Measurements from ENCODE around the gene RIMS1. TPM values are rescaled to one million over a fixed set of nuclear protein-coding genes. Genes with fewer than 3 reads are reported as not detected.

RIMS1 gene
- total and polyA plus RNA-seq, 9 donors = 0.40 to 5.7 (median 0.71) TPM

- H3K36me3 ChIP-seq (ENCODE audit: control insufficient read depth, insufficient read depth, low read length) = no peaks in the 10 kb centered on the region
- H3K27ac ChIP-seq (ENCODE audit: low read length) = no peak overlapping the region
- WGBS (ENCODE audit: insufficient coverage) = 90% methylated on average over 2 of the region's 2 CpGs
- no peak overlapping the region for H3K4me3 ChIP-seq (ENCODE audit: low read length)
- H3K4me1 ChIP-seq (ENCODE audit: control insufficient read depth, insufficient read depth, low read length) = no peaks in the 10 kb centered on the region
- DNase-seq = no peak
- no peaks in the 10 kb centered on the region for H3K27me3 ChIP-seq (ENCODE audit: control insufficient read depth, insufficient read depth, low read length)
- H3K9me3 ChIP-seq (replicated peaks; ENCODE audit: control insufficient read depth, low read depth, low read length) = no peaks in the 10 kb centered on the region
Observed at GRCh38 chr6:72217626-72218025, 331.3 kb downstream of the RIMS1 start.

- no CpG with 5 or more reads among the region's 2 CpGs for WGBS (ENCODE audit: insufficient coverage)
Observed at GRCh38 chr6:72218125-72218524, 331.8 kb downstream of the RIMS1 start.

GRCh38 chr6:72219536-72219935, 333.2 kb downstream of the RIMS1 start:
- Histone ChIP-seq H3K4me3 (ENCODE audit: low read length) (no peak overlapping the region), H3K36me3 (ENCODE audit: control insufficient read depth, insufficient read depth, low read length) (no peaks in the 10 kb centered on the region), H3K27ac (ENCODE audit: low read length) (no peak overlapping the region), H3K27me3 (ENCODE audit: control insufficient read depth, insufficient read depth, low read length) (no peaks in the 10 kb centered on the region), H3K9me3 (replicated peaks; ENCODE audit: control insufficient read depth, low read depth, low read length) (no peaks in the 10 kb centered on the region), H3K4me1 (ENCODE audit: control insufficient read depth, insufficient read depth, low read length) (no peaks in the 10 kb centered on the region)
- no peak for DNase-seq

More at GRCh38 chr6:72218125-72218524, 331.8 kb downstream of the RIMS1 start:
- no peaks in the 10 kb centered on the region for H3K36me3 ChIP-seq (ENCODE audit: control insufficient read depth, insufficient read depth, low read length)
- H3K27ac ChIP-seq (ENCODE audit: low read length) = no peak overlapping the region
- no peaks in the 10 kb centered on the region for H3K9me3 ChIP-seq (replicated peaks; ENCODE audit: control insufficient read depth, low read depth, low read length)
- DNase-seq = peak; percentile 4
- H3K4me1 ChIP-seq (ENCODE audit: control insufficient read depth, insufficient read depth, low read length) = no peaks in the 10 kb centered on the region
- no peak overlapping the region for H3K4me3 ChIP-seq (ENCODE audit: low read length)
- H3K27me3 ChIP-seq (ENCODE audit: control insufficient read depth, insufficient read depth, low read length) = no peaks in the 10 kb centered on the region

GRCh38 chr6:72238021-72238420, 351.7 kb downstream of the RIMS1 start:
- Histone ChIP-seq H3K36me3 (ENCODE audit: control insufficient read depth, insufficient read depth, low read length) (no peaks in the 10 kb centered on the region), H3K27me3 (ENCODE audit: control insufficient read depth, insufficient read depth, low read length) (no peaks in the 10 kb centered on the region), H3K4me1 (ENCODE audit: control insufficient read depth, insufficient read depth, low read length) (no peaks in the 10 kb centered on the region), H3K4me3 (ENCODE audit: low read length) (no peak overlapping the region), H3K27ac (ENCODE audit: low read length) (no peak overlapping the region), H3K9me3 (replicated peaks; ENCODE audit: control insufficient read depth, low read depth, low read length) (no peaks in the 10 kb centered on the region)
- no peak for DNase-seq
- no CpG with 5 or more reads among the region's 1 CpG for WGBS (ENCODE audit: insufficient coverage)

GRCh38 chr6:72238900-72239299, 352.6 kb downstream of the RIMS1 start:
- H3K4me3 ChIP-seq (ENCODE audit: low read length) = no peak overlapping the region
- WGBS (ENCODE audit: insufficient coverage) = no CpG with 5 or more reads among the region's 1 CpG
- H3K9me3 ChIP-seq (replicated peaks; ENCODE audit: control insufficient read depth, low read depth, low read length) = no peaks in the 10 kb centered on the region
- DNase-seq = no peak
- H3K4me1 ChIP-seq (ENCODE audit: control insufficient read depth, insufficient read depth, low read length) = no peaks in the 10 kb centered on the region
- no peak overlapping the region for H3K27ac ChIP-seq (ENCODE audit: low read length)
- H3K36me3 ChIP-seq (ENCODE audit: control insufficient read depth, insufficient read depth, low read length) = no peaks in the 10 kb centered on the region
- no peaks in the 10 kb centered on the region for H3K27me3 ChIP-seq (ENCODE audit: control insufficient read depth, insufficient read depth, low read length)

GRCh38 chr6:72245565-72245964, 359.2 kb downstream of the RIMS1 start:
- Histone ChIP-seq H3K27ac (ENCODE audit: low read length) (no peak overlapping the region), H3K9me3 (replicated peaks; ENCODE audit: control insufficient read depth, low read depth, low read length) (no peaks in the 10 kb centered on the region), H3K4me1 (ENCODE audit: control insufficient read depth, insufficient read depth, low read length) (no peaks in the 10 kb centered on the region), H3K27me3 (ENCODE audit: control insufficient read depth, insufficient read depth, low read length) (no peaks in the 10 kb centered on the region), H3K36me3 (ENCODE audit: control insufficient read depth, insufficient read depth, low read length) (no peaks in the 10 kb centered on the region), H3K4me3 (ENCODE audit: low read length) (no peak overlapping the region)
- no peak for DNase-seq
- no CpG with 5 or more reads among the region's 2 CpGs for WGBS (ENCODE audit: insufficient coverage)

- no peak for DNase-seq
- WGBS (ENCODE audit: insufficient coverage) = no CpG with 5 or more reads among the region's 4 CpGs
Observed at GRCh38 chr6:72246926-72247325, 360.6 kb downstream of the RIMS1 start.

GRCh38 chr6:72248621-72249020, 362.3 kb downstream of the RIMS1 start:
- H3K27me3 ChIP-seq (ENCODE audit: control insufficient read depth, insufficient read depth, low read length) = no peaks in the 10 kb centered on the region
- H3K36me3 ChIP-seq (ENCODE audit: control insufficient read depth, insufficient read depth, low read length) = no peaks in the 10 kb centered on the region
- no CpG with 5 or more reads among the region's 1 CpG for WGBS (ENCODE audit: insufficient coverage)
- H3K4me1 ChIP-seq (ENCODE audit: control insufficient read depth, insufficient read depth, low read length) = no peaks in the 10 kb centered on the region
- DNase-seq = no peak
- H3K27ac ChIP-seq (ENCODE audit: low read length) = no peak overlapping the region
- no peaks in the 10 kb centered on the region for H3K9me3 ChIP-seq (replicated peaks; ENCODE audit: control insufficient read depth, low read depth, low read length)
- no peak overlapping the region for H3K4me3 ChIP-seq (ENCODE audit: low read length)

More at GRCh38 chr6:72246926-72247325, 360.6 kb downstream of the RIMS1 start:
- Histone ChIP-seq H3K4me3 (ENCODE audit: low read length) (no peak overlapping the region), H3K27ac (ENCODE audit: low read length) (no peak overlapping the region), H3K4me1 (ENCODE audit: control insufficient read depth, insufficient read depth, low read length) (no peaks in the 10 kb centered on the region), H3K27me3 (ENCODE audit: control insufficient read depth, insufficient read depth, low read length) (no peaks in the 10 kb centered on the region), H3K9me3 (replicated peaks; ENCODE audit: control insufficient read depth, low read depth, low read length) (no peaks in the 10 kb centered on the region), H3K36me3 (ENCODE audit: control insufficient read depth, insufficient read depth, low read length) (no peaks in the 10 kb centered on the region)

- DNase-seq = no peak
- no peaks in the 10 kb centered on the region for H3K36me3 ChIP-seq (ENCODE audit: control insufficient read depth, insufficient read depth, low read length)
- no CpG with 5 or more reads among the region's 3 CpGs for WGBS (ENCODE audit: insufficient coverage)
- H3K4me3 ChIP-seq (ENCODE audit: low read length) = no peak overlapping the region
- no peaks in the 10 kb centered on the region for H3K4me1 ChIP-seq (ENCODE audit: control insufficient read depth, insufficient read depth, low read length)
- no peak overlapping the region for H3K27ac ChIP-seq (ENCODE audit: low read length)
- no peaks in the 10 kb centered on the region for H3K9me3 ChIP-seq (replicated peaks; ENCODE audit: control insufficient read depth, low read depth, low read length)
- no peaks in the 10 kb centered on the region for H3K27me3 ChIP-seq (ENCODE audit: control insufficient read depth, insufficient read depth, low read length)
Observed at GRCh38 chr6:72250664-72251063, 364.3 kb downstream of the RIMS1 start.

- Histone ChIP-seq H3K4me3 (ENCODE audit: low read length) (no peak overlapping the region), H3K27ac (ENCODE audit: low read length) (no peak overlapping the region), H3K27me3 (ENCODE audit: control insufficient read depth, insufficient read depth, low read length) (no peaks in the 10 kb centered on the region), H3K9me3 (replicated peaks; ENCODE audit: control insufficient read depth, low read depth, low read length) (no peaks in the 10 kb centered on the region), H3K36me3 (ENCODE audit: control insufficient read depth, insufficient read depth, low read length) (no peaks in the 10 kb centered on the region), H3K4me1 (ENCODE audit: control insufficient read depth, insufficient read depth, low read length) (no peaks in the 10 kb centered on the region)
- no peak for DNase-seq
- WGBS (ENCODE audit: insufficient coverage) = no CpG with 5 or more reads among the region's 3 CpGs
Observed at GRCh38 chr6:72260489-72260888, 374.1 kb downstream of the RIMS1 start.

- DNase-seq = no peak
- Histone ChIP-seq H3K9me3 (replicated peaks; ENCODE audit: control insufficient read depth, low read depth, low read length) (no peaks in the 10 kb centered on the region), H3K4me1 (ENCODE audit: control insufficient read depth, insufficient read depth, low read length) (no peaks in the 10 kb centered on the region), H3K27me3 (ENCODE audit: control insufficient read depth, insufficient read depth, low read length) (no peaks in the 10 kb centered on the region), H3K4me3 (ENCODE audit: low read length) (no peak overlapping the region), H3K36me3 (ENCODE audit: control insufficient read depth, insufficient read depth, low read length) (no peaks in the 10 kb centered on the region), H3K27ac (ENCODE audit: low read length) (no peak overlapping the region)
- WGBS (ENCODE audit: insufficient coverage) = no CpG with 5 or more reads among the region's 3 CpGs
Observed at GRCh38 chr6:72261554-72261953, 375.2 kb downstream of the RIMS1 start.

All from muscle of leg (tissue), 11 donors.